ENCODE measurements around the gene RCBTB1.

DNA sequence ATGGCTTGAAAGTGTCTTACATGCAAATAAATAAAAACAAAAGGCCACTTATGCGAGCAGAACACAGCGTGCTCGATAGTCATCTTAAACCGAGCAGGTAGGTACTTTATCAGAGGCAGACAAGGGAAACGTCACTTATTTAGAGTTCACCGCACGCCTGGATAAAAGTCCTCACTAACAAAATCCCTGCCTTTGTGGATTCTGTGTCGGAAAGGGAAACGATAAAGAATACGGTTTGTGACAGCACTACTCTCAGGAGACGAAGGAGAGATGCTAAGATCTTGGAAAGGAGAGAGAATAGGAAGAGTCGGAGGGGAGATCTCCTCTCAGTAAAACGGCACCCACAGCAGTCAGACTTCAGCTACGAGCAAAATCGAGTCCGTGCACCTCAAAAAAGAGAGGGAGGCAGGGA lies 581 bp downstream of the RCBTB1 start:
- TF ChIP-seq, protein P1, sequence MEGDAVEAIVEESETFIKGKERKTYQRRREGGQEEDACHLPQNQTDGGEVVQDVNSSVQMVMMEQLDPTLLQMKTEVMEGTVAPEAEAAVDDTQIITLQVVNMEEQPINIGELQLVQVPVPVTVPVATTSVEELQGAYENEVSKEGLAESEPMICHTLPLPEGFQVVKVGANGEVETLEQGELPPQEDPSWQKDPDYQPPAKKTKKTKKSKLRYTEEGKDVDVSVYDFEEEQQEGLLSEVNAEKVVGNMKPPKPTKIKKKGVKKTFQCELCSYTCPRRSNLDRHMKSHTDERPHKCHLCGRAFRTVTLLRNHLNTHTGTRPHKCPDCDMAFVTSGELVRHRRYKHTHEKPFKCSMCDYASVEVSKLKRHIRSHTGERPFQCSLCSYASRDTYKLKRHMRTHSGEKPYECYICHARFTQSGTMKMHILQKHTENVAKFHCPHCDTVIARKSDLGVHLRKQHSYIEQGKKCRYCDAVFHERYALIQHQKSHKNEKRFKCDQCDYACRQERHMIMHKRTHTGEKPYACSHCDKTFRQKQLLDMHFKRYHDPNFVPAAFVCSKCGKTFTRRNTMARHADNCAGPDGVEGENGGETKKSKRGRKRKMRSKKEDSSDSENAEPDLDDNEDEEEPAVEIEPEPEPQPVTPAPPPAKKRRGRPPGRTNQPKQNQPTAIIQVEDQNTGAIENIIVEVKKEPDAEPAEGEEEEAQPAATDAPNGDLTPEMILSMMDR (IDR thresholded peaks at IDR 0.05 in 2 of 3, conservative IDR thresholded peaks at IDR 0.05 in 1 of 3; ENCODE audit: control insufficient read depth in 2 of 3, extremely low read depth in 1 of 3, insufficient read depth in 1 of 3, low read depth in 3 of 3, low read length in 3 of 3): no peak
- TF ChIP-seq, protein P2, sequence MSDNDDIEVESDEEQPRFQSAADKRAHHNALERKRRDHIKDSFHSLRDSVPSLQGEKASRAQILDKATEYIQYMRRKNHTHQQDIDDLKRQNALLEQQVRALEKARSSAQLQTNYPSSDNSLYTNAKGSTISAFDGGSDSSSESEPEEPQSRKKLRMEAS (IDR thresholded peaks at IDR 0.05; ENCODE audit: low read depth, low read length): no peak
- no peak for TF ChIP-seq SP1 (IDR thresholded peaks at IDR 0.05; ENCODE audit: low read depth, low read length)
- TF ChIP-seq POLR2A (IDR thresholded peaks at IDR 0.05; ENCODE audit: low read depth, low read length): no peak
- TF ChIP-seq SREBF1 (IDR thresholded peaks at IDR 0.05; ENCODE audit: low read length): no peak
- TF ChIP-seq, protein P3, sequence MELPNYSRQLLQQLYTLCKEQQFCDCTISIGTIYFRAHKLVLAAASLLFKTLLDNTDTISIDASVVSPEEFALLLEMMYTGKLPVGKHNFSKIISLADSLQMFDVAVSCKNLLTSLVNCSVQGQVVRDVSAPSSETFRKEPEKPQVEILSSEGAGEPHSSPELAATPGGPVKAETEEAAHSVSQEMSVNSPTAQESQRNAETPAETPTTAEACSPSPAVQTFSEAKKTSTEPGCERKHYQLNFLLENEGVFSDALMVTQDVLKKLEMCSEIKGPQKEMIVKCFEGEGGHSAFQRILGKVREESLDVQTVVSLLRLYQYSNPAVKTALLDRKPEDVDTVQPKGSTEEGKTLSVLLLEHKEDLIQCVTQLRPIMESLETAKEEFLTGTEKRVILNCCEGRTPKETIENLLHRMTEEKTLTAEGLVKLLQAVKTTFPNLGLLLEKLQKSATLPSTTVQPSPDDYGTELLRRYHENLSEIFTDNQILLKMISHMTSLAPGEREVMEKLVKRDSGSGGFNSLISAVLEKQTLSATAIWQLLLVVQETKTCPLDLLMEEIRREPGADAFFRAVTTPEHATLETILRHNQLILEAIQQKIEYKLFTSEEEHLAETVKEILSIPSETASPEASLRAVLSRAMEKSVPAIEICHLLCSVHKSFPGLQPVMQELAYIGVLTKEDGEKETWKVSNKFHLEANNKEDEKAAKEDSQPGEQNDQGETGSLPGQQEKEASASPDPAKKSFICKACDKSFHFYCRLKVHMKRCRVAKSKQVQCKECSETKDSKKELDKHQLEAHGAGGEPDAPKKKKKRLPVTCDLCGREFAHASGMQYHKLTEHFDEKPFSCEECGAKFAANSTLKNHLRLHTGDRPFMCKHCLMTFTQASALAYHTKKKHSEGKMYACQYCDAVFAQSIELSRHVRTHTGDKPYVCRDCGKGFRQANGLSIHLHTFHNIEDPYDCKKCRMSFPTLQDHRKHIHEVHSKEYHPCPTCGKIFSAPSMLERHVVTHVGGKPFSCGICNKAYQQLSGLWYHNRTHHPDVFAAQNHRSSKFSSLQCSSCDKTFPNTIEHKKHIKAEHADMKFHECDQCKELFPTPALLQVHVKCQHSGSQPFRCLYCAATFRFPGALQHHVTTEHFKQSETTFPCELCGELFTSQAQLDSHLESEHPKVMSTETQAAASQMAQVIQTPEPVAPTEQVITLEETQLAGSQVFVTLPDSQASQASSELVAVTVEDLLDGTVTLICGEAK (IDR thresholded peaks at IDR 0.05; ENCODE audit: borderline replicate concordance): no peak
- TF ChIP-seq SUZ12 (IDR thresholded peaks at IDR 0.05; ENCODE audit: unreplicated experiment): no peak
- TF ChIP-seq GABPA (IDR thresholded peaks at IDR 0.05; ENCODE audit: low read depth): no peak
- TF ChIP-seq, protein P4, sequence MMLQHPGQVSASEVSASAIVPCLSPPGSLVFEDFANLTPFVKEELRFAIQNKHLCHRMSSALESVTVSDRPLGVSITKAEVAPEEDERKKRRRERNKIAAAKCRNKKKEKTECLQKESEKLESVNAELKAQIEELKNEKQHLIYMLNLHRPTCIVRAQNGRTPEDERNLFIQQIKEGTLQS (IDR thresholded peaks at IDR 0.05; ENCODE audit: borderline replicate concordance, extremely low read depth, low read depth, low read length): no peak
- TF ChIP-seq BCL11A (IDR thresholded peaks at IDR 0.05; ENCODE audit: low read depth, low read length): no peak

Data from GM12878 (cell line).